HG02840 (cell line): ENCODE data around the gene SLC25A2.
"Not testable (repeated sequence)": the region's sequence is repeated elsewhere in the genome, so short reads cannot be mapped to it uniquely, and the experiment has no call there.

Experiments used
- ATAC-seq: cut with Tn5 transposase; IDR thresholded peaks from one replicate; pipeline ENCODE4 v1.9.1; 2021; ENCODE audit warnings: mild to moderate bottlenecking, moderate library complexity, moderate number of reproducible peaks; ENCODE audit not compliant: unreplicated experiment, low FRiP score

The SLC25A2 gene

DNA sequence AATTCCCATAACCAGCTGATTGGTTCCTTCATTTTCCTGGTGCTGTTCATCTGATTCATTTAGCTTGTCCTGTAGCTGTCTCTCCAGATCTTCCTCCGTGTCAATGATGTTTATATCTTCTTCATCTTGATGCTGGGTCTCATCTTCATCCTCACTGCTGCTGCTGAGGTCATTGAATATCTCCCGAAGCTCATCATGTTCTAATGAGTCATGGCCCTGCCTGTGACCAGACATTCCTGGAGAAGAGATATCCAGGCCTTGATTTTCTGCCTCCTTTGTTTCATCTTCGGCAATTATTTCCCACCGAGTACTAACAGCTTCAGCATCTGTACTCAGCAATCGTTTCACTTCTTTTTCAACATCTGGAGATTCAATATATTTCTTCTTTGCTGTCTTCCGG, 15.4 kb upstream of the SLC25A2 start:
- no peak for ATAC-seq

DNA sequence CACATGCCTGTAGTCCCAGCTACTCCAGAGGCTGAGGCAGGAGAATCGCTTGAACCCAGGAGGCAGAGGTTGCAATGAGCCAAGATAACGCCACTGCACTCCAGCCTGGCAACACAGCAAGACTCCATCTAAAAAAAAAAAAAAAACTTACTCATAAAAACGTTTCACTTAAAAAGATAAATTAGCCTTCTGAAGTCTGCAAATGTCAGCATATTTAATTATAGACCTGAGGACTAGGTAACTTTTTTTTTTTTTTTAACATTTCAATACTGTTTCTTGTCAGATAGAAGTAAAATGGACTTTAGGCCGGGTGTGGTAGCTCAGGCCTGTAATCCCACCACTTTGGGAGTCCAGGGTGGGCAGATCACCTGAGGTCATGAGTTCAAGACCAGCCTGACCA, 13.1 kb upstream of the SLC25A2 start:
- not testable (repeated sequence) for ATAC-seq

DNA sequence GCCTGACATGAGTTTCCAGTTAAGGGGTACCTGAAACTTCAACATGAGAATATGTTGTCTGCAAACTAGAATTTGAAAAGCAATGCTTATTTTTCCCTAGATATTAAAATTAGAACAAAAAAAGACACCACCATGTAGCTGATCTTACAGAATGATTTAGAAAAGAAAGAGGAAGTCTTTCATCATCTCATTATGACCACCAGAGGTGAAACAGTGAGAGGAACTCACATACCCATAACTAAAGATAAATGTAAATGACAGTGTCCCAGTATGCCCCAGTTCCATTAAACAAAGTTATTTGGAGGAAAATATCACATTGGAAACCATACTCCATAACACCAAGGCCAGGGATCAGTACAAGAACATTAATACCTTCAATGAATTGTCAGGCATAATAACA, 9.9 kb upstream of the SLC25A2 start:
- no peak for ATAC-seq

DNA sequence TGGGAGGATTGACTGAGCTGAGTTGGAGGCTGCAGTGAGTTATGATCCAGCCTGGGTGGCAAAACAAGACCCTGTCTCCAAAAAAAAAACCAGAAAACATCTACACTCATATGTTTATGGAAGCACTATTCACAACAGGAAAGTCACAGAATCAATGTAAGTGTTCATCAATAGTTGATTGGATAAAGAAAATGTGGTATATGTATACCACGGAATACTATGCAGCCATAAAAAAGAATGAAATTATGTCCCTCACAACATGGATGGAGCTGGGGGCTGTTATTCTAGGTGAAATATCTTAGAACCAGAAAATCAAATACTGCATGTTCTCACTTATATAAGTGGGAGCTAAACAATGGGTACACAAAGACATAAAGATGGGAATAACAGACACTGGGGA, 2.8 kb upstream of the SLC25A2 start:
- no peak for ATAC-seq

DNA sequence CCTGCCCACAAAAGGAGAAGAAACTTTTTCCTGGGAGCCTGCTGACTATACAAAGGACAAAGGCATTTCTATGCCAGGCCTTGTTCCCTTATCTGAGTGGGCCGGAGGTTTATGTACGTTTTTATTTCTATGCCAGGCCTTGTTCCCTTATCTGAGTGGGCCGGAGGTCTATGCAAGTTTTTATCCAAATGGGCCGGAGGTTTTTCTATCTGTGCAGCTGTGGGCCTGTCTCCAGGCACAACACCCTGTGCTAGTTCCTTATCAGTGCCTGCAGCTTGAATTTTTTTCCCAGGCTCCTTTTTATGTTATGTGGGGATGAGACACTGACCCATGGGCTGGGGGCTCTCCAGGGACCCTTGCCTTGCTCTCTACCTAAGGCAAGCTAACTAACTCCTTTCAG, 5.5 kb downstream of the SLC25A2 start:
- no peak for ATAC-seq

DNA sequence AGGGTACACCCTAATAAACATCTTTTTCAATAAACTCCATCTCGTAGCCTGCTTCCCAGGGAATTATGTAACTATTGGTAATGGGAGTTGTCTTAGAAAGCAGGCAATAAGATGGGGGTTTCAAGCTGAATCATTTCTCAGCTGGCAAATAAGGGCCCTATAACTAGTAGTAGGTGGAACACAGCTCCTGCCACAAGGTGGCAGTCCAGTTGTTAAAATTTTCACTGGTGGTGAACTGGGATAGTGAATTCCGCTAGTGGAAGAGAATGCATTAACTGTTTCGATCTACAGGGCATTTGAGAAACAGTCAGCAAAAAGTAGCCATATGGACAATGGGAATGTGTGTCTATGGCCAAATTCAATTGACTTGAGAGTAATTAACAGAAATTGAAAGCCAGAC, 30.9 kb downstream of the SLC25A2 start:
- no peak for ATAC-seq

DNA sequence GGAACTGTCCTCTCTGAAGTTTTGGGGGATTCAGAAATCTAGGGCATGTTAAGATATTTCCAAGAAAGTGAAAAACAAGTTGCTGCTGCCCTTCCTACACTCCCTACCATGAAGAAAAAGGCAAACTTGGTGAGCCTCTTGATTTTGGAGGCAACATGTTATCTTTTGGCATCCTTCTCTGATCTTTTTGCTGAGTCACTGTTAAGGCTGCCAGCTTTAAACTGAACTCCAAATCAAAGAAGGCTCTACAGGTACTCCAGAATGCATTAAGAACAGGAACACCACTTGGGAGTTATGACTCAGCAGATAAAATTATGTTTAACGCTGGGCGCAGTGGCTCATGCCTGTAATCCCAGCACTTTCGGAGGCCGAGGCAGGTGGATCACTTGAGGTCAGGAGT, 34.7 kb downstream of the SLC25A2 start:
- no peak for ATAC-seq

DNA sequence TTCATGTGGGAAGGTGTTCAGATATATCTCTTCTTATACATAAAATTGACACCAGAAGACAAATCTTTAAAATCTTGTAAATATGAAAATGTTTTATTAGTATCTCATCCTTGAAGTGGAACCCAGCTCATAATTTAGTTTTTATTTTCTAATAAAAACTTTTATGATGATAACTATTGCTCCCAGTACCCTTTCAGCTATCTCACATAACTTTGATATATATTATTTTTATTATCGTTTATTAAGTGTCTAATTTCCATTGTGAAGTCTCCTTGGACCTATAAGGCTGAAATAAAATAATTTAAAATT, 42.7 kb downstream of the SLC25A2 start:
- ATAC-seq = no peak

DNA sequence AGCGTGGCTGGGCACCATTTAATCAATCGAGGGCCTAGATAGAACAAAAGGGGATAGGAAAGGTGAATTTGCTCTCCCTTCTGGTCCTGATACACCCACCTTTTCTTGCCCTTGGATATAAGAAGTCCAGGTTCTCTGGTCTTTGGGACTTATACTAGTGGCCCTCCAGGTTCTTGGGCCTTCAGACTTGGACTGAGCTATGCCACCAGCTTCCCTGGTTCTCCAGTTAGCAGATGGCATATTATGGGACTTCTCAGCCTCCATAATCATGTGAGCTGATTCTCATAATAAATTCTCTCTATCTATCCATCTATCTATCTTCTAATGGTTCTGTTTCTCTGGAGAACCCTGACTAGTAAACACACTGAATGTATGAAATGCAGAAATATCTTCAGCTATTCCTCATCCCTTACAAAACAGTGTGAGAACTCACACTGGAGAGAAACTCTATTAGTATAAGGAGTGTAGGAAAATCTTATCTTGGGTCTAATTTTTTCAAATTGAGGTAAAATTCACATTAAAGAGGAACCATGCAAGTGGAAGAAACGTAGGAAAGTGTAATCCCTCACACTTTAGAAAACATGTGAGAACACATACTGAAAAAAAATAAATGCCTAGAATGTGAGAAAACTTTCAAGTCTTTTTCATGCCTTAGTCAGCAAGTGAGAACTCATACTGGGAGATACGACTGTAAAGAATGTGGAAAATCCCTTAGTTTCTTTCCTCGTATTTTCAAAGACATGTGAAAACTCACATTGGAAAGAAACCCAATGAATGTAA, 43.2 kb downstream of the SLC25A2 start:
- ATAC-seq = no peak

DNA sequence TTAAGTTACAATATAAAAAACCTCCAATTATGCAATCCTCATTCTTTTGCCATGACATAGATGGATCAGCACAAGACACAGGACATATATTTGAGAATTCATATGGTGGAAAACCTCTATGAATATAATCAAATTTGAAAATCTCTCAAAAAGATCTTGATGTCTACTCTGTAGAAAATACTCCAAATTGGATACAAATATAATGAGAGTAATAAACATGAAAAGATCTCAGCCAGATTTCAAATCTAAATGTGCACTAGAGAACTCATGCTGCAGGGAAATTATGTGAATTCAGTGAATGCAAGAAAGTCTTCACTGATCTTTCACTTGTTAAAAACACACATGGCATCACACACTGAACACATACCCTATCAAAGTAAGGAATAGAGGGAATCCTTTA, 44.9 kb downstream of the SLC25A2 start:
- ATAC-seq = no peak

DNA sequence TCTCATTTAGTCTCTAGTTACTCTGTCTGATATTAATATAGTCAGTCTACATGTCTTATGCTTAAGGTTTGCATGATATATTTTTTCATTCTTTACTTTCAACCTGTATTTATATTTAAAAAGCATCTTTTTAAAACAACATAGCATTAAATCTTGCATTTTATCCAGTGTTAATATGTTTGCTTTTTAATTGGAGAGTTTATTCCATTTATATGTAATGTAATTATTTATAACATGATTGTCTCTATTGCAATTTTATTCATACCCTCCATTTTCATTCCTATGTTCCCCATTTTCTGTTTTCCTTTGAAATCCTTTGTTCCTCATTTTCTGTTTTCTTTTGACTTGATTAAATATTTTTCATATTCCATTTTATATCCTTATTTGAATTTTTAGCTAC, 45.4 kb downstream of the SLC25A2 start:
- ATAC-seq = no peak
